HCT116 (cell line): ENCODE results near the gene KANK4. TPM values are rescaled to one million over a fixed set of nuclear protein-coding genes. Genes with fewer than 3 reads are reported as not detected.

ENCODE experiments used
- ATAC-seq: fragments of 200-7000 bp; cut with Tn5 transposase; 2 replicates; pipeline ENCODE4 v1.9.1; 2020; ENCODE audit warnings: mild to moderate bottlenecking, moderate library complexity
- BruUV-seq: library from RNA; stranded (reverse); fragments of 400-500 nt; replicated peaks from 2 replicates; lab custom pipeline; 2021; lab: Mats Ljungman, UMichigan
- CTCF ChIA-PET: fragments of 300-600 bp; sonication (Branson Sonifier 250); formaldehyde crosslinking; loops from one replicate; lab custom pipeline; 2021; ENCODE audit warnings: antibody characterized with exemption; lab: Charles Lee
- POLR2A ChIA-PET: fragments of 300-600, 350-600 bp; sonication (Branson Sonifier 250); formaldehyde crosslinking; loops from one replicate; lab custom pipeline; 2021; ENCODE audit warnings: antibody characterized with exemption; lab: Charles Lee
- RAD21 ChIA-PET, 2 experiments: fragments of 300-600 bp; sonication (Branson Sonifier 250); formaldehyde crosslinking; loops; one replicate each; lab custom pipeline; 2023; ENCODE audit warnings: low total read pairs in 2 of 2; ENCODE audit not compliant: uncharacterized antibody in 2 of 2, unreplicated experiment in 2 of 2, low non-redundant PET in 1 of 2; lab: Charles Lee
- DNase-seq: peaks from one replicate; pipeline ENCODE4 v3.0.0-alpha.2; 2010; ENCODE audit warnings: low read depth, low spot score
- H2AFZ ChIP-seq: fragments of 200-600 bp; shearing (Covaris generic), sonication (generic); 2 replicates; pipeline ENCODE4 v1.6.1; 2017; ENCODE audit warnings: low read depth, mixed run types, mixed read lengths, antibody characterized with exemption, low read length; ENCODE audit not compliant: poor library complexity, severe bottlenecking
- H3K27ac ChIP-seq: 2 replicates; pipeline ENCODE4 v1.5.1; 2012; ENCODE audit warnings: low read depth, low read length
- H3K27me3 ChIP-seq: fragments of 200-600 bp; sonication (generic); 2 replicates; pipeline ENCODE4 v1.6.1; 2016; ENCODE audit warnings: mixed run types, low read length, mixed read lengths; ENCODE audit not compliant: insufficient read depth
- H3K36me3 ChIP-seq, 2 experiments: fragments of 200-500 bp in 1 of 2; fragments of 200-600 bp in 1 of 2; sonication (Bioruptor generic) in 1 of 2; sonication (generic) in 1 of 2; 2 replicates each; pipeline versions ENCODE4 v1.5.1 to v1.6.1; 2014 to 2016; ENCODE audit warnings: low read length in 2 of 2, inconsistent platforms in 1 of 2, mixed read lengths in 1 of 2, mixed run types in 1 of 2; ENCODE audit not compliant: insufficient read depth in 2 of 2, control insufficient read depth in 1 of 2
- H3K4me1 ChIP-seq, 2 experiments: fragments of 200-600 bp in 1 of 2; sonication (generic) in 1 of 2; 2 replicates each; pipeline versions ENCODE4 v1.5.1 to v1.6.1; 2012 to 2017; ENCODE audit warnings: low read length in 2 of 2, inconsistent platforms in 1 of 2, mild to moderate bottlenecking in 1 of 2, mixed read lengths in 1 of 2, mixed run types in 1 of 2, moderate library complexity in 1 of 2; ENCODE audit not compliant: insufficient read depth in 2 of 2, control insufficient read depth in 1 of 2
- H3K4me2 ChIP-seq: fragments of 200-600 bp; sonication (generic); 2 replicates; pipeline ENCODE4 v1.6.1; 2017; ENCODE audit warnings: mixed run types, low read length, mixed read lengths
- H3K4me3 ChIP-seq, 2 experiments: fragments of 200-600 bp in 1 of 2; sonication (generic) in 1 of 2; replicated peaks in 1 of 2; 2 replicates each; pipeline ENCODE4 v1.5.1; 2011 to 2016; ENCODE audit warnings: low read length in 2 of 2, control low read depth in 1 of 2, low read depth in 1 of 2, mild to moderate bottlenecking in 1 of 2, mixed read lengths in 1 of 2, mixed run types in 1 of 2
- H3K79me2 ChIP-seq: fragments of 200-600 bp; sonication (generic); 2 replicates; pipeline ENCODE4 v1.6.1; 2017; ENCODE audit warnings: mild to moderate bottlenecking, mixed run types, low read length, moderate library complexity, mixed read lengths; ENCODE audit not compliant: insufficient read depth
- H3K9ac ChIP-seq: fragments of 200-600 bp; sonication (generic); 2 replicates; pipeline ENCODE4 v1.6.1; 2016; ENCODE audit warnings: low read length, mixed read lengths
- H3K9me2 ChIP-seq: fragments of 200-600 bp; sonication (generic), shearing (Covaris generic); 2 replicates; pipeline ENCODE4 v1.6.1; 2017; ENCODE audit warnings: mixed run types, mild to moderate bottlenecking, moderate library complexity; ENCODE audit not compliant: insufficient read depth
- H3K9me3 ChIP-seq, 2 experiments: fragments of 200-500 bp in 1 of 2; fragments of 200-600 bp in 1 of 2; sonication (Bioruptor generic) in 1 of 2; sonication (generic) in 1 of 2; 2 replicates each; pipeline ENCODE4 v1.6.1; 2014 to 2017; ENCODE audit warnings: low read length in 2 of 2, mixed read lengths in 2 of 2, inconsistent platforms in 1 of 2, low read depth in 1 of 2, mild to moderate bottlenecking in 1 of 2, mixed run types in 1 of 2, moderate library complexity in 1 of 2; ENCODE audit not compliant: control insufficient read depth in 1 of 2, insufficient read depth in 1 of 2
- H4K20me1 ChIP-seq: fragments of 200-600 bp; sonication (generic), shearing (Covaris generic); 2 replicates; pipeline ENCODE4 v1.6.1; 2017; ENCODE audit warnings: mixed run types, mild to moderate bottlenecking, moderate library complexity; ENCODE audit not compliant: insufficient read depth
- CBX3 ChIP-seq: IDR thresholded peaks from 2 replicates; pipeline ENCODE4 v1.6.1; 2012; ENCODE audit warnings: low read depth
- CEBPB ChIP-seq: IDR thresholded peaks from 2 replicates; pipeline ENCODE4 v1.6.1; 2012; ENCODE audit warnings: low read depth
- EGR1 ChIP-seq: IDR thresholded peaks from 2 replicates; pipeline ENCODE4 v1.6.1; 2012; ENCODE audit warnings: low read depth
- ELF1 ChIP-seq: IDR thresholded peaks from 2 replicates; pipeline ENCODE4 v1.6.1; 2012; ENCODE audit warnings: low read depth, borderline replicate concordance
- EZH2 ChIP-seq: fragments of 200-600 bp; sonication (generic); IDR thresholded peaks from 2 replicates; pipeline ENCODE4 v1.6.1; 2017; ENCODE audit warnings: antibody characterized with exemption, mixed run types
- FOSL1 ChIP-seq: IDR thresholded peaks from 2 replicates; pipeline ENCODE4 v1.6.1; 2012; ENCODE audit warnings: low read depth
- POLR2A ChIP-seq: IDR thresholded peaks from 2 replicates; pipeline ENCODE4 v1.7.0; 2011; ENCODE audit warnings: borderline replicate concordance; ENCODE audit not compliant: insufficient read depth, insufficient read length; ENCODE audit errors: extremely low read depth
- POLR2AphosphoS5 ChIP-seq: IDR thresholded peaks from 2 replicates; pipeline ENCODE4 v1.6.1; 2011; ENCODE audit warnings: mild to moderate bottlenecking, low read depth, low read length, moderate library complexity
- RAD21 ChIP-seq: IDR thresholded peaks from 2 replicates; pipeline ENCODE4 v1.6.1; 2012; ENCODE audit warnings: low read depth, mild to moderate bottlenecking
- REST ChIP-seq: IDR thresholded peaks from 2 replicates; pipeline ENCODE4 v1.6.1; 2012; ENCODE audit warnings: low read depth
- SIN3A ChIP-seq: IDR thresholded peaks from 2 replicates; pipeline ENCODE4 v1.6.1; 2012; ENCODE audit warnings: low read depth
- SRF ChIP-seq: IDR thresholded peaks from 2 replicates; pipeline ENCODE4 v1.6.1; 2012; ENCODE audit warnings: low read depth
- TCF7L2 ChIP-seq: IDR thresholded peaks from 2 replicates; pipeline ENCODE4 v1.7.0; 2011; ENCODE audit warnings: borderline replicate concordance, inconsistent platforms; ENCODE audit not compliant: insufficient read depth, insufficient read length; ENCODE audit errors: extremely low read depth
- YY1 ChIP-seq: IDR thresholded peaks from 2 replicates; pipeline ENCODE4 v1.6.1; 2011; ENCODE audit warnings: low read length, low read depth, moderate library complexity, mild to moderate bottlenecking; ENCODE audit not compliant: insufficient replicate concordance; ENCODE audit errors: extremely low read depth
- ZFX ChIP-seq: fragments of 450-650 bp; IDR thresholded peaks from 2 replicates; pipeline ENCODE4 v1.6.1; 2017
- ZNF274 ChIP-seq: fragments of 200-500 bp; sonication (Bioruptor generic); IDR thresholded peaks from 2 replicates; pipeline ENCODE4 v1.6.1; 2014; ENCODE audit warnings: mild to moderate bottlenecking, low read depth, low read length, inconsistent platforms
- intact Hi-C: fragments of 100-400 bp; cut with micrococcal nuclease; formaldehyde crosslinking; loops from 2 replicates; pipeline ENCODE4 v1.10.0; 2022
- total RNA-seq: library from RNA; stranded (reverse); gene quantifications from one replicate; pipeline ENCODE4 v1.2.1, GENCODE V29; 2021; ENCODE audit not compliant: unreplicated experiment
- TF ChIP-seq, protein P1 (sequence below): IDR thresholded peaks from 2 replicates; pipeline ENCODE4 v1.6.1; 2012
- TF ChIP-seq, protein P2 (sequence below): IDR thresholded peaks from 2 replicates; pipeline ENCODE4 v1.6.1; 2012
- TF ChIP-seq, protein P3 (sequence below), 3 experiments: fragments of 200-600 bp in 1 of 3; sonication (generic) in 1 of 3; IDR thresholded peaks in 2 of 3; conservative IDR thresholded peaks in 1 of 3; 2 replicates each; pipeline ENCODE4 v1.5.1; 2012 to 2017; ENCODE audit warnings: low read depth in 2 of 3, low read length in 2 of 3, antibody characterized with exemption in 1 of 3, borderline replicate concordance in 1 of 3, control low read depth in 1 of 3, mild to moderate bottlenecking in 1 of 3, mixed read lengths in 1 of 3, mixed run types in 1 of 3, moderate library complexity in 1 of 3; ENCODE audit not compliant: insufficient read depth in 1 of 3

The KANK4 gene
- total RNA-seq, 1 experiment from 2014 or later, result not detected

GRCh38 chr1:62265956-62266935, 53.0 kb downstream of the KANK4 start (continued):
- no peak for TF ChIP-seq ELF1
- TF ChIP-seq CEBPB, result no peak
- TF ChIP-seq SIN3A, result no peak
- TF ChIP-seq, protein P1, sequence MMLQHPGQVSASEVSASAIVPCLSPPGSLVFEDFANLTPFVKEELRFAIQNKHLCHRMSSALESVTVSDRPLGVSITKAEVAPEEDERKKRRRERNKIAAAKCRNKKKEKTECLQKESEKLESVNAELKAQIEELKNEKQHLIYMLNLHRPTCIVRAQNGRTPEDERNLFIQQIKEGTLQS, result no peak
- TF ChIP-seq SRF, result no peak
- no peak for TF ChIP-seq CBX3
- TF ChIP-seq, protein P2, sequence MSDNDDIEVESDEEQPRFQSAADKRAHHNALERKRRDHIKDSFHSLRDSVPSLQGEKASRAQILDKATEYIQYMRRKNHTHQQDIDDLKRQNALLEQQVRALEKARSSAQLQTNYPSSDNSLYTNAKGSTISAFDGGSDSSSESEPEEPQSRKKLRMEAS, result no peak
- no peak for TF ChIP-seq RAD21
- no peak for TF ChIP-seq TCF7L2
- TF ChIP-seq YY1, result no peak
- no peak for TF ChIP-seq POLR2A
- no peak for TF ChIP-seq EZH2
- no peak for TF ChIP-seq EGR1
- TF ChIP-seq, all 23 proteins: peak for 0

GRCh38 chr1:62263814-62264353, 55.4 kb downstream of the KANK4 start:
- Histone ChIP-seq H3K9me2 (no peaks in the 10 kb centered on the region; the same call in 1 of the 2 replicates), H3K27me3 (no peaks in the 10 kb centered on the region), H3K4me3 (no peak overlapping the region), H3K36me3 (no peaks in the 10 kb centered on the region), H4K20me1 (no peaks in the 10 kb centered on the region), H3K9me3 (no peaks in the 10 kb centered on the region), H3K79me2 (no peaks in the 10 kb centered on the region), H3K27ac (no peak overlapping the region), H2AFZ (no peak overlapping the region), H3K4me2 (no peak overlapping the region), H3K4me1 (no peaks in the 10 kb centered on the region), H3K9ac (no peak overlapping the region)
- ChIA-PET CTCF (no interaction called here), POLR2A (no interaction called here), RAD21 (no interaction called here)
- BruUV-seq, result no TSS peak
- intact Hi-C loops, result no loop called here
- ATAC-seq (no peak), DNase-seq (no peak)
- no peak for TF ChIP-seq ZFX
- TF ChIP-seq, protein P3, sequence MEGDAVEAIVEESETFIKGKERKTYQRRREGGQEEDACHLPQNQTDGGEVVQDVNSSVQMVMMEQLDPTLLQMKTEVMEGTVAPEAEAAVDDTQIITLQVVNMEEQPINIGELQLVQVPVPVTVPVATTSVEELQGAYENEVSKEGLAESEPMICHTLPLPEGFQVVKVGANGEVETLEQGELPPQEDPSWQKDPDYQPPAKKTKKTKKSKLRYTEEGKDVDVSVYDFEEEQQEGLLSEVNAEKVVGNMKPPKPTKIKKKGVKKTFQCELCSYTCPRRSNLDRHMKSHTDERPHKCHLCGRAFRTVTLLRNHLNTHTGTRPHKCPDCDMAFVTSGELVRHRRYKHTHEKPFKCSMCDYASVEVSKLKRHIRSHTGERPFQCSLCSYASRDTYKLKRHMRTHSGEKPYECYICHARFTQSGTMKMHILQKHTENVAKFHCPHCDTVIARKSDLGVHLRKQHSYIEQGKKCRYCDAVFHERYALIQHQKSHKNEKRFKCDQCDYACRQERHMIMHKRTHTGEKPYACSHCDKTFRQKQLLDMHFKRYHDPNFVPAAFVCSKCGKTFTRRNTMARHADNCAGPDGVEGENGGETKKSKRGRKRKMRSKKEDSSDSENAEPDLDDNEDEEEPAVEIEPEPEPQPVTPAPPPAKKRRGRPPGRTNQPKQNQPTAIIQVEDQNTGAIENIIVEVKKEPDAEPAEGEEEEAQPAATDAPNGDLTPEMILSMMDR (IDR thresholded peaks at IDR 0.05 in 2 of 3, conservative IDR thresholded peaks at IDR 0.05 in 1 of 3; ENCODE audit: borderline replicate concordance in 1 of 3, insufficient read depth in 1 of 3, low read depth in 2 of 3, low read length in 2 of 3), result no peak
- TF ChIP-seq EGR1, result no peak
- no peak for TF ChIP-seq POLR2AphosphoS5
- no peak for TF ChIP-seq FOSL1
- TF ChIP-seq REST, result no peak
- TF ChIP-seq EZH2, result no peak
- TF ChIP-seq CEBPB, result no peak
- TF ChIP-seq TCF7L2, result no peak
- no peak for TF ChIP-seq ZNF274
- TF ChIP-seq SRF, result no peak
- TF ChIP-seq ELF1, result no peak
- TF ChIP-seq CBX3, result no peak
